Activated CD4-positive, alpha-beta T cell treated with anti-CD3 and anti-CD28 coated beads, Interleukin-10, Interleukin-2, amounts not matched to agents 100 ng/mL and 50 ng/mL, durations not matched to agents 16 hours and 8 hours (primary cell): ENCODE results near the gene C1R.
A peak's percentile ranks its signal among the peaks of the same experiment; 100 is the strongest.

Source experiments
- DNase-seq: peaks from one replicate; pipeline ENCODE4 v3.0.0-alpha.2; 2020

C1R gene

GRCh38 chr12:7092229-7092985, at the start of gene C1R:
TSS of gene C1R (minus strand) at chr12:7092445. CDS start at chr12:7092388, 57 bp downstream.
- DNase-seq: peak; percentile 70

DNA sequence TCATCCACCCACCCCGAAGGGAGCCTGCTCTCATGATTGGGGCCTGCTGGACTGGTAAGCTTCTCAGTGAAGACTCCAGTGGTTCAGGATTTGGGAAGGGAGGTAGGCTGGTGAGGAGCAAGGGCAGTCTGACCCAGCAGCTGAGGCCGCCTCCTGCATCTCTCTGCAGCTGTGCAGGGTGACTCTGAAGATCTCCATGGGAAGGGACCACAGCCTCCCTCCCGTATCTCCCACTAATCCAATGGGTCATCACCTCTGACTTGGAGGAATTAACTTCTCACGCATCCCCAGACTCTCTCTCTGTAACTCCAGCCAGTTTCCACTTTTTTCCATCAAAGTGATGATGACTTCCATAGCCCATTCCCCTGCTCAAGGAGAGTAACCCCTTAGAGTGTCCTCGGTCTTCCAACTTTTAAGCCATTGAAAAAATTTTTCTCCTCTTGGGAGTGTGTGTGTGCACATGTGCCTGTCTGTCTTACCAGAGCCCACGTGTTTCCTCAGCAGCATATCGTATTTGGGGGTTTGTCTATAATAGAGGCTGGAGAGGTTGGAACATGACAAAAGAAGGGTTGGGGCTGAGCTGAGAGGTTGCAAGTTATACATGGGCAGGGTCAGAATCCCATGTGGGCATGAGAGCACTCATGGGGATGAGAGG, 49.2 kb upstream of the C1R start:
- DNase-seq: no peak

- no peak for DNase-seq
These were observed 47.0 kb upstream of the C1R start for GRCh38 chr12:7139200-7139599.

DNA sequence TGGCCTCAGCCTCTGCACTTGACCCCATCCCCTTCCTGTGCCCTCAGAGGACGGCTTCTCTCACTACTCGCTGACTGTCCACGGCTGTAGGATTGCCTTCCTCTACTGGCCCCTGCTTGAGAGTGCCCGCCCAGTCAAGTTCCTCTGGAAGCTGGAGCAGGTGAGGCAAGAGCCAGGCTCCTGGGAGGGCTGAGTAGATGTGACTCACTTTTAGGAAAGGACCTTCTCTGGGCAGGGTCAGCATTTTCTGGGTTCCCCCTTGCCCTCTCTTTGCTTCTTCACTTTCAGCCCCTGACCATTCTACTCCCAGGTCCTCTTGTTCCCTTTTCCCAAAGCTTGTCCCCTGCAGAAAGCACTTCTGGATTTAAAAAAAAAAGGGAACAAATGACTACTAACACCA, 45.7 kb upstream of the C1R start:
- DNase-seq: no peak

GRCh38 chr12:7136676-7137075, 44.4 kb upstream of the C1R start:
- DNase-seq: no peak

DNA sequence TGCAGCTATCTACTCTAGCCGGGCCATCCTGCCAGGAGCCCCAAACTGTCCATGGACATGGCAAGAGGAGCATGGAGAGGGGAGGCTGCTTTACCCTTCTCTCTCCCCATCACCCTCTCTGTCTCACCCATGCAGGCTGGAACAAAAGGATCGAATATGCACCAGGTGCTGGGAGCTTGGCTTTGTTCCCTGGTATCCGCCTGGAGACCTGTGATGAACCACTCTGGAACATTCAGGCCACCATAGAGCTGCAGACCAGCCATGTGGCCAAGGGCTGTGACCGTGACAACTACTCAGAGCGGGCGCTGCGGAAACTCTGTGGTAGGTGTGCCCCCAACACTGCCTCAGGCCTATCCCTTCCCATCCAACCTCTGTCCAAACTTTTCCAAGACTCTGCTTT, 43.8 kb upstream of the C1R start:
- no peak for DNase-seq

- no peak for DNase-seq
These were observed 42.3 kb upstream of the C1R start for GRCh38 chr12:7134396-7135166.

GRCh38 chr12:7131502-7131866, 39.2 kb upstream of the C1R start:
- DNase-seq: peak; percentile 71

DNA sequence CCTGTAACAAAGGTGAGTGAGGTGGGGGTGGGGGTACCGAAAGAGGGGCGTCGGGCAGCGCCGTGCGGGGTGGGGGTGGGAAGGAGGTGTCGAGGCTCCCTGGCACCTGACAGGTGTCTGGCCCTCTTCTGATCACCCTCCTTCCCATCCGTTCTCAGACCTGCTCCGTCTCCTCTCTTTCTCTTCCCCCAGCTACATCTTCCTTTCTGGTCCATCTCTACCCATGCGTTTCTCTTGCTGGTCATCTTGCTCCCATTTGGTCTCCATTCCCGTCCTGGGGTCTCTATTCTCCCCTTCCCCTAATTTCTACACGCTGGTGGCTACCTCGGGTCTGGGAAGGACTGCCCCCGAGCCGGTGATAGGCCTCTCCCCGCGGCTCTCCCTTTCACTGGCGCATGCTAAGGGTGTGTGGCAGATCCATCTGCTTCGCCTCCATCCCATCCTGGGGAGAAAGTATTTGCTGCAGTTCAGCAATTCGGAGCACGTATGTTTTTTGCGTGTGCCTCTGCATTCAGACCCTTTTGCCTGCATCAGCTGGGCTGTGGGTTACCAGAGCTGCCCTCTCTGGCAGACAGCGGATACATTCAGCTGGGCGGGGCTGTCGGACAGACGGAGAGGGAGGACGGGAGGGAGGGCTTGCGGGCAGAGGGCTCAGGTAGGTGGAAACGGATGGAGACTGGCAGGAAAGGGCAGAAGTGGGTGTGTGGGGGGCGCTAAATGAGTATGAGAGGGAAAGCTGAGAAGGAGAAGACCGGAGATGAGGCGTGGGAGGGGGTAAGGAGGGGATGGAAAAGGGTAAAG, 38.7 kb upstream of the C1R start:
- peak; percentile 80 for DNase-seq

GRCh38 chr12:7129872-7130691, 37.8 kb upstream of the C1R start, which contains the start of gene CLSTN3:
TSS of gene CLSTN3 (plus strand) at chr12:7130371. CDS start at chr12:7130649, 278 bp downstream.
- peak; percentile 79 for DNase-seq

- DNase-seq: no peak
These were observed 37.1 kb upstream of the C1R start for GRCh38 chr12:7129287-7129871.

GRCh38 chr12:7128681-7129286, 36.5 kb upstream of the C1R start, which contains the start of gene RBP5:
TSS of gene RBP5 (minus strand) at chr12:7128889. CDS start at chr12:7128775, 114 bp downstream.
- no peak for DNase-seq

DNA sequence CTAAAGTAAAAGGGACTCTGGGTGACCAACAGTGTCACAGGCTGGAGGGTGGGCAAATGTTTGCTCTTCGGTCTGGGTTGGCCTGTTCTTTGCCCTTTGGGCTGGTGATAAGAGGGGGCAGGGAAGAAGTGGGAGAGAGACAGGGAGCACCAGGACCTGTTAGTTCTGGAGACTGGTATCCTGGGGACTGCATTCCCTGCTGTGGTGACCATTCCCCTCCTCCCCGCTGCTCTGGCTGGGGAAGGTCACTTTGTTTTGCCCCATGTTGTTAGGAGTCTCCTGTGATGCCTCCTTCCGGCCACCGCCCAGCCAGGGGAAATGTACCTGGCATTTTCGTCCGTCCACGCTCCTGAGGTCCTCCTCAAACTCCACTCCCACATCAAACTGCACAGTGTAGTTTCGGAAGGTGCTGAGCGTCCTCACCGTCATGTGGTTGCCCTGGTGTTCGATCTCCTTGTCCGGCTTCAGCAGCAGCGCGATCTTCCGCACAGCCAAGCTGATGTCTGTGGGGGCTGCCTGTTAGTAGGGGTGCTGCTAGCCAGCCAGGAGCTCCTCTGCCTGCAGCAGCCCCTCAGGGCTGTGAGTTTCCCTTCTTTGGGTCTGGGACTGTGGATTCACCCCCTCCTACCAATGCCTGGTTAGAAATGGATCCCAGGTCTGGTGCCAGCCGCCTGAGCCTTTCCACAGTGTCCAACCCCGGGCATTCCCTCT, 35.8 kb upstream of the C1R start:
- DNase-seq: no peak

GRCh38 chr12:7125632-7126227, 33.5 kb upstream of the C1R start:
- no peak for DNase-seq

DNA sequence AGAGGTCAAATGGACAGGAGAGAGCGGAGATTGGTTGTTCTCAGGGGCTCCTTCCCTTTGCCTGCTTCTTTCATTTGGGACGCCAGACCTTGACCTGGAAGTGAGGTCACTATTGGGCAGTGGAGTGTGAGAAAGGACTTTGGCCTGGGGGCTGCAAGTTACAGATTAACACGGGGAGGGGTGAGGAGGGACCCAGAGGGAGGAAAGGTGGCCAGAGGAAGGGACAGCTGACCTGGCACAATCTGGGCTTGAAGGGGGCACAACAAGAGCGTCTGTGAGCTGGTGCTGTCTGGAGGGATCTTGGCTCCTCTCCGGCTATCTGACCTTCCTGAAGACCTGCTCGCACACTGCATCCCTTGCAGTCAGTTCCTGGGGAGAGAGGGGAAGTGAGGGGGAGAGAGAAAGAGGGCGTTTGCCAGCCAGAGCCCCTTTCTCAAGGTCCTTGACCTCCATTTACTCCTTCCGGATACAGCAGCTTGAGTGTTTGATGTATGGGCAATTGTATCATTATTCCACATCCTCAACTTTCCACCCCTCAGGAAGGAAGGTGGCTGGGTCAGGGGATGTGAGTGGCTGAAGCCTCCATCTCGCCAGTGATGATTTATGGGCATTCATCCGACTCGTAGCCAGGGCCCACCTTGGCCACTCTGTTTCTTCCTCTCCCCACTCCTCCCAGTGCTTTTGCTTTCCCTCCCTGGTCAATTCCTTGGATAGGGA, 31.7 kb upstream of the C1R start:
- DNase-seq: no peak

DNA sequence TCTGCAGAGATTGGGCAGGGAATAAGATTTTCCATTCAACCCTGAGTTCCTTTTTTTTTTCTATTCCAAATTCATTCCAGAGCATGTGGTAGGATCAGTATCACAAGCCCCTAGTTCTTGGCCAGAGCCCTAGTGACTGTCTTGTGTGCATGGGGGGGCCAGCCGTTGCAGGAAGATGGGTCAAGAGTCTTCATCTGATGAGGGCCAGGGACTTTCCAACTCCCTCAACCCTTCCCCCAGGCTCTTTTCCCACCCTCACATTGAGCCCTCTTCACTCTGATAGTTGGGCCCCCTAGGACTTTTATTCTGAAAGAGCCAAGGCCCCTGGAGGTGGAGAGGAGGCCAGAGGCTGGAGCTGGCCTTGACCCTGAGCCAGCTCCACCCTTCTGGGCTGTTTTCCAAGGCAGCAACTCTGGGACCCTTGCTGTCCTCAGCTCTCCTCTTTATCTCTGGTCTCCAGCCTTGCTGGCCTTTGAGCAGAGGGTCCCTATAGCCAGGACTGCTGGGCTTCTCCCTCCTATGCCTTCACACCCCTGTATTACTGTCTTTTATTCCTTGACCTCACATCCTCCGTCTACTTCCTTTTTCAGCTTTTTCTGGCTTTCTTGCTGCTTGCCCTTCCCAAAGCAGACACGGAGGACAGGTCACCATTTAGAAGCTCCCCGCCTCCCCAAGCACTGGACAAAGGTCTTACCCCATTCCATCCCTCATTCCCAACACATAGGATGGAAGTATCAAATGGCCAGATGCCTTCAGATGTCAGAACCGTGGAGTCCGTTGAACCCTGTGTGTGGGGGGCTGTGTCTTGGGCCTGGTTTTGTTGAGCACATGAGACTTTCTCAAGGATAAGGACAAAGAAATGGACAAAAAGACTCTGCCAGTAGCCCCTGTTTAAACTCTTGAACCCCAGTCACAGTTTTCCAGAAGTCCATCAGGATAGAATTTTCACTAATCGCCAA, 30.8 kb upstream of the C1R start:
- no peak for DNase-seq

- no peak for DNase-seq
These were observed 29.1 kb upstream of the C1R start for GRCh38 chr12:7121324-7121723.

GRCh38 chr12:7120166-7120565, 27.9 kb upstream of the C1R start:
- no peak for DNase-seq
